GM19455 (cell line): Measurements from ENCODE around the gene EFCAB14.
"Not testable (repeated sequence)": the region's sequence is repeated elsewhere in the genome, so short reads cannot be mapped to it uniquely, and the experiment has no call there.

Source experiments
- ATAC-seq: cut with Tn5 transposase; IDR thresholded peaks from one replicate; pipeline ENCODE4 v1.9.1; 2021; ENCODE audit not compliant: unreplicated experiment

The EFCAB14 gene

GRCh38 chr1:46718727-46719622 lies at the start of gene EFCAB14:
Gene EFCAB14 (minus strand): TSS chr1:46719114. CDS start chr1:46718087, 1,027 bp downstream.
- ATAC-seq, result peak; percentile 97

GRCh38 chr1:46768445-46768844 lies 49.5 kb upstream of the EFCAB14 start:
- no peak for ATAC-seq

GRCh38 chr1:46767649-46768282 lies 48.9 kb upstream of the EFCAB14 start:
- no peak for ATAC-seq

DNA sequence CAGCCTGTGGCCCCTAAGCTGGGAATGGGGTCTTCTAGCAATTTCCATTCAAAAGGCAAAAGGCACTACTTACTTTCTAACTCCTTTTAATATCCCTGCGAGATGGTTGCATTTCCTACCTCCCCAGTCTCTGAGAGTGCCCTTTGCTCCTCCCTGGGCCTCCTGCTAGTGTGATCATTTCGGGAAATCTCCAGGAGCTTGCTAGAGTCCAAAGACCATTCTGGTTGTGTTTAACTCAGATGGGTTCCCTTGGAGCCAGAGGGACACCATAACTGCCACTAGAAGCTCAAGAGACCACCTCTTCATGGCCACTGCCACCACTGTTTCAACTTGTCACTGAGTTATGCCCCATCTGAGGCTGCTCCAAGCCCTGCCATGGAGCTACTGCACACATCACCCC lies 45.5 kb upstream of the EFCAB14 start:
- no peak for ATAC-seq

DNA sequence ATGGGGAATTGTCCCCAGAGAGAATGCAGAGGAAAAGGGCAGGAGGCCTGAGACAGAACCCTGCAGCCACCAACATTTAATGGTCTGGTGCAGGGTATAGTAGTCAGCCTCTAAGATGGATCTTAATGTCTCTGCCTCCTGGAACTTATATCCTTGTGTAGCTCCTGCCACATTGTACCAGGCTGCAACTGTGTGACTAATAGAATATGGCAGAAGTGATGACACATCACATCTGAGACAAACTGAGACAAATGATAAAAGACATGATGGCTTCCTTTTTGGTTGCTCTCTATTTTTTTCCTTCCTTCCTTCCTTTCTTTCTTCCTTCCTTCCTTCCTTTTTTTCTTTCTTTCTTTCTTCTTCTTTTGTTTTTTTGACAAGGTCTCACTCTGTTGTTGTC lies 42.8 kb upstream of the EFCAB14 start:
- no peak for ATAC-seq

DNA sequence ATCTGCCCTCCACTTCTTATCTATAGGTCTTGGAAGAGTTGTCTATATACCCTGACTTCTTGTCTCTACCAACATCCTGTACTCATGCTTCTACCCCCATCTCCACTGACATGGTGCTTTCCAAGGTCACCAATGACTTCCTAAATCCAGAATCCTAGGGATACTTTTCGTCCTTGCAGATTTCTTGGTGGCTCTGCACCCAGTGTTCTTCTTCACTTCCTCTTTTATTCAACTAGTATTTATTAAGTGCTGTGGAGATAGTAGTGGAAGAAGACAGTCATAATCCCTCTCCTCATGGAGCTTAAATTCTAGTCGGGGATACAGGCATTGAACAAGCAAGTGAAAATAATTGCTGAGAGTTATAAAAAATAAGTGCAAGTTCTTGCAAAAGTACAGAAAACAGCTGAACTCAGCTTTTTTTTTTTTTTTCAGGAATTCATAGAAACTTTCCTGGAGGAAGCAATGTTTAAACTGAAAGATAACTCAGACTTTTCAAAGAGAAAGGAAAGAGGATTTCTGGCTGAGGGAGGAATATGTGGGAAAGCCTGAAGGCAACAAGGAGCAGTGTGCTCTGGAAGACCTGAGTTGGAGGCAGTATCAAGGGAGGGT lies 41.7 kb upstream of the EFCAB14 start:
- ATAC-seq, result no peak

GRCh38 chr1:46757956-46758528 lies 39.1 kb upstream of the EFCAB14 start:
- ATAC-seq, result no peak

- ATAC-seq, result no peak
Measured at GRCh38 chr1:46757247-46757955, 38.5 kb upstream of the EFCAB14 start.

DNA sequence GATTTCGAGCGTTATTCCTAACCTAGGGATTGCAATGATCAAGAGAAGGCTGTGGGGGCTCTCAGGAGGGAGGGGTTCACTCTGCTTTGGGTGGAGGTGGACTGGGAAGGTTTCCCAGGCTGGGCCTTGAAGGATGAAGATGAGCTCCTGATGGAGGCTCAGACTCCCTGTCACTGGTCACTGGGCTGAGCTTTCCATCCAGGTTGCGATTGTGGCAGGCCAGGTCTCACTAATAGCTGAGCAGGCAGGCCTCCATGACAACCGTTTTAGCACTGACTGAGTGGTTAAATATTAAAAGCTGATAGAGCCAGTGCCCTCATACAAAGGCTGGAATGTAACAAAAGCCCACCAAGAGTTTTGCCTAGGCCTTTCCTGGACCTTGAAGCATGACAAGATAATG lies 36.2 kb upstream of the EFCAB14 start:
- ATAC-seq, result no peak

- not testable (repeated sequence) for ATAC-seq
Measured at GRCh38 chr1:46754707-46755106, 35.8 kb upstream of the EFCAB14 start.

DNA sequence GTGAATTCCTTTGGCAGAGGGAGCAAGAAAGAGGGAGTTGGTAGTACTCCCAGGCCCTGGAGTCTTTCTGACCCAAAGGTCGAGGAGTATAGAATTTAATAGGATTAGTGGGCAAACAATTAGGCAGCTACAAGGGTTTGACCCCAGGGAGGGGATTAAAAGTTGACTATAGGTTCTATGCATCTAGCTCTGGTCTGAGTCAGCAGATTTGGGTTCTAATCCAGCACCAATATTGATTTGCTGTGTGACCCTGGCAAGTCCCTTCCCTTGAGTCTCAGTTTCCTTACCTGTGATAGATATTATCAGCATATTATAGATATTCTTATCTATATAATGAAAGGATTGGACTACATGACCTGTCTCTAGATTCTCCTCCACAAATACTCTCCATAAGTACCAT lies 35.1 kb upstream of the EFCAB14 start:
- no peak for ATAC-seq

- ATAC-seq, result no peak
Measured at GRCh38 chr1:46749921-46750404, 31.0 kb upstream of the EFCAB14 start.

- ATAC-seq, result no peak
Measured at GRCh38 chr1:46749404-46749803, 30.5 kb upstream of the EFCAB14 start.

DNA sequence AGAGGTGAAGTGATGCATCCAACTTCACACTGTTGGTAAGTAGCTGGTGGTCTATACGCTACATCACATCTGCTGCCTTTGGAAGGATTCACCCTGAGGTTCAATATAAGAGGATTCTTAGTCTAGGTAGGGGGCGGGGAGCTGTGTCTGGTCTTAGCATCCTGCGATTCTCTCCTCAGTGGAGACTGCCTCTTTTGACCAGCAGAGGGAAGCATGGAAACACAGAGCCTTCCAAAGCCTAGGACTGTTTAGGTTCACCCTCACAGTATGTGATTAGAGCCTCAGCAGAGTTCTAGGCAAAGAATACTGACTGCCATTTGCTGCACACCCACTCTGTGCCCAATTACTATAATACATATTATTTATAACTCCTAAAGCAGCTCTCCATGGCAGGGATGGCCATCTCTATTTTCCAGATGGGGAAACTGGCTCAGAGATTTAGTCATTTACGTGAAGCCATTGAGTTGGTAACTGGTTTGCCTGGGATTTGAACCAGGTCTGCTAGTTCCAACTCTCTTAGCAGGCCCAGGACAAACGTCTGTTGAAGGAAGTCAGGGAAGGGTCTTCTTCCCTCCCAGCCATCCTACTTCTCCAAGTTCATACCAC lies 28.9 kb upstream of the EFCAB14 start:
- no peak for ATAC-seq

DNA sequence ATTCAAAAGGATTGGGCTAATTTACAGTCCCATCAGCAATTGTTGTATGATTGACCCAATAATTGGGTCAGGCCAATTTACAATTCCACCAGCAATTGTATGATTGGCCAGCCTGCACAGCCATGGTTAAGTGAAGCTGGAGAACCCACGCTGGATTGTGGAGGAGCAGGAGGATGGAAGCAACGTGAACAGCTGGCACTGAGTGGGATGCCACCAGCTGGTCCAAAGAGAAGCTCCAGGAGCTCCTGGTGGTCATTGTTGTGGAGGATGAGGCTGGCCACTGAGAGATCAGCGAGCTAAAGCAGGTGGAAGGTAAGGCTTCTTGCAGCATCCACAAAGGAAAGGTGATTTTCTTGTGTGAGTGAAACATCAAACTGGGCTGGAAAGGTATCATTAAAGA lies 23.2 kb upstream of the EFCAB14 start:
- no peak for ATAC-seq

GRCh38 chr1:46735708-46736324 lies 16.9 kb upstream of the EFCAB14 start:
- no peak for ATAC-seq

GRCh38 chr1:46728327-46728873 lies 9.5 kb upstream of the EFCAB14 start:
- not testable (repeated sequence) for ATAC-seq

- ATAC-seq, result no peak
Measured at GRCh38 chr1:46725736-46726108, 6.8 kb upstream of the EFCAB14 start.

- ATAC-seq, result peak; percentile 69
Measured at GRCh38 chr1:46724991-46725735, 6.2 kb upstream of the EFCAB14 start.
